A673 (cell line): ENCODE measurements around the gene TNKS1BP1. TPM values are rescaled to one million over a fixed set of nuclear protein-coding genes. Genes with fewer than 3 reads are reported as not detected.
"Not testable (repeated sequence)": the region's sequence is repeated elsewhere in the genome, so short reads cannot be mapped to it uniquely, and the experiment has no call there.

ENCODE experiments used
- BruUV-seq: library from RNA; stranded (reverse); fragments of 400-500 nt; replicated peaks from 2 replicates; lab custom pipeline; 2021; lab: Mats Ljungman, UMichigan
- CTCF ChIA-PET: fragments of 300-600 bp; sonication (Branson Sonifier 250); formaldehyde crosslinking; loops from one replicate; lab custom pipeline; 2022; ENCODE audit warnings: antibody characterized with exemption; lab: Charles Lee
- POLR2A ChIA-PET: fragments of 300-600 bp; sonication (Branson Sonifier 250); formaldehyde crosslinking; loops from one replicate; lab custom pipeline; 2022; ENCODE audit warnings: antibody characterized with exemption; ENCODE audit not compliant: low non-redundant PET; lab: Charles Lee
- DNase-seq: peaks from one replicate; pipeline ENCODE4 v3.0.0-alpha.2; 2015; ENCODE audit warnings: low spot score
- H3K27ac ChIP-seq: fragments of 200-600 bp; sonication (generic); 2 replicates; pipeline ENCODE4 v1.5.1; 2016; ENCODE audit warnings: mixed run types, low read depth, mild to moderate bottlenecking, mixed read lengths, antibody characterized with exemption, low read length; ENCODE audit not compliant: poor library complexity, severe bottlenecking
- H3K27me3 ChIP-seq: fragments of 200-600 bp; sonication (generic); replicated peaks from 2 replicates; pipeline ENCODE4 v1.6.1; 2017; ENCODE audit warnings: mixed run types, low read depth, mild to moderate bottlenecking, mixed read lengths, antibody characterized with exemption, low read length; ENCODE audit not compliant: insufficient read depth, poor library complexity
- H3K36me3 ChIP-seq: fragments of 200-600 bp; sonication (generic); 2 replicates; pipeline ENCODE4 v1.6.1; 2016; ENCODE audit warnings: mixed run types, mild to moderate bottlenecking, mixed read lengths, antibody characterized with exemption, low read length; ENCODE audit not compliant: insufficient read depth, poor library complexity, severe bottlenecking
- H3K4me1 ChIP-seq: fragments of 200-600 bp; sonication (generic); 2 replicates; pipeline ENCODE4 v1.6.1; 2017; ENCODE audit warnings: mixed run types, mild to moderate bottlenecking, mixed read lengths, antibody characterized with exemption, low read length; ENCODE audit not compliant: insufficient read depth, poor library complexity, severe bottlenecking
- H3K4me3 ChIP-seq: fragments of 200-600 bp; sonication (generic); 2 replicates; pipeline ENCODE4 v1.5.1; 2016; ENCODE audit warnings: low read depth, mixed run types, mild to moderate bottlenecking, mixed read lengths, low read length; ENCODE audit not compliant: poor library complexity, severe bottlenecking
- H3K9me3 ChIP-seq: fragments of 200-600 bp; sonication (generic); 2 replicates; pipeline ENCODE4 v1.6.1; 2016; ENCODE audit warnings: mixed run types, low read depth, mild to moderate bottlenecking, mixed read lengths, antibody characterized with exemption, low read length; ENCODE audit not compliant: poor library complexity, severe bottlenecking
- EZH2 ChIP-seq: fragments of 200-600 bp; sonication (generic); IDR thresholded peaks from 2 replicates; pipeline ENCODE4 v1.6.1; 2017; ENCODE audit warnings: borderline replicate concordance, low read depth, mild to moderate bottlenecking, mixed read lengths, antibody characterized with exemption, low read length; ENCODE audit not compliant: poor library complexity, severe bottlenecking
- intact Hi-C: fragments of 100-400 bp; cut with micrococcal nuclease; formaldehyde crosslinking; loops from one replicate; pipeline ENCODE4 v1.10.0; 2022; ENCODE audit not compliant: unreplicated experiment
- total RNA-seq: library from RNA; stranded (reverse); gene quantifications from 2 replicates; pipeline ENCODE4 v1.2.3, GENCODE V29; 2021
- TF ChIP-seq, protein P1 (sequence below): fragments of 300-800, 200-600 bp; sonication (generic); conservative IDR thresholded peaks from 2 replicates; pipeline ENCODE4 v1.5.1; 2017; ENCODE audit warnings: low read depth, mild to moderate bottlenecking, antibody characterized with exemption, low read length, moderate library complexity, mixed read lengths

Gene TNKS1BP1
- total RNA-seq, 1 experiment from 2014 or later = 80.4 TPM

DNA sequence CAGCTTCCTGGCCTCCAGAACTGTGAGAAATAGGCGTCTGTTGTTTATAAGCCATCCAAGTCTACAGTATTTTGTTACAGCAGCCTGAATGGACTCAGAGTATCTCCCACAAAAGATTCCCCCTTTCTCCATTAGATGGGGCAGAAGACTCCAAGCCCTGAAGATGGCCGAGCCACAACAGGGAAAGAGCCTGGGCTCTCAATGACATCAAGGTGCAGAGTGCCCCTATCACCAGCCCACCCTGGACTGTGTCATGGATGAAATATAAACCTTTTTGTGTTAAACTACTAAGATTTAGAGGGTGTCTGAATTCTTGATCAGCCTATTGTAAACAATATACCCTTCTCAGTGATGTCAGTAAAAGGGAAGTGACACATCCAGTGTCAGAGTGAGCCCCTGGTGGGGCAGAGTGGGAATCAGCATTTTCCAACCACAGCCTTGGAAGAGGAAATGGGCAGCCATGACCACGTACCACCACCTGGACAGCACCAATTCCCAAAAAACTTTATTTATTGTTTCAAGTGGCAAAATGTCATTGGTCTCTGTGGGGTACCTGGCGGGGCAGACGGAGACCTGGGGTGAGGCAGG lies 25.5 kb downstream of the TNKS1BP1 start:
- peaks cover 11% of the 10 kb centered on the region for H3K9me3 ChIP-seq
- no TSS peak for BruUV-seq
- DNase-seq = no peak
- H3K4me3 ChIP-seq = no peak overlapping the region
- CTCF ChIA-PET = no interaction called here
- intact Hi-C loops = no loop called here
- peaks cover 51% of the 10 kb centered on the region for H3K36me3 ChIP-seq
- peaks cover 10% of the 10 kb centered on the region for H3K4me1 ChIP-seq
- TF ChIP-seq, protein P1, sequence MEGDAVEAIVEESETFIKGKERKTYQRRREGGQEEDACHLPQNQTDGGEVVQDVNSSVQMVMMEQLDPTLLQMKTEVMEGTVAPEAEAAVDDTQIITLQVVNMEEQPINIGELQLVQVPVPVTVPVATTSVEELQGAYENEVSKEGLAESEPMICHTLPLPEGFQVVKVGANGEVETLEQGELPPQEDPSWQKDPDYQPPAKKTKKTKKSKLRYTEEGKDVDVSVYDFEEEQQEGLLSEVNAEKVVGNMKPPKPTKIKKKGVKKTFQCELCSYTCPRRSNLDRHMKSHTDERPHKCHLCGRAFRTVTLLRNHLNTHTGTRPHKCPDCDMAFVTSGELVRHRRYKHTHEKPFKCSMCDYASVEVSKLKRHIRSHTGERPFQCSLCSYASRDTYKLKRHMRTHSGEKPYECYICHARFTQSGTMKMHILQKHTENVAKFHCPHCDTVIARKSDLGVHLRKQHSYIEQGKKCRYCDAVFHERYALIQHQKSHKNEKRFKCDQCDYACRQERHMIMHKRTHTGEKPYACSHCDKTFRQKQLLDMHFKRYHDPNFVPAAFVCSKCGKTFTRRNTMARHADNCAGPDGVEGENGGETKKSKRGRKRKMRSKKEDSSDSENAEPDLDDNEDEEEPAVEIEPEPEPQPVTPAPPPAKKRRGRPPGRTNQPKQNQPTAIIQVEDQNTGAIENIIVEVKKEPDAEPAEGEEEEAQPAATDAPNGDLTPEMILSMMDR = no peak
- no peak for TF ChIP-seq EZH2
- no peaks in the 10 kb centered on the region for H3K27me3 ChIP-seq
- no peak overlapping the region for H3K27ac ChIP-seq
- POLR2A ChIA-PET = no interaction called here

DNA sequence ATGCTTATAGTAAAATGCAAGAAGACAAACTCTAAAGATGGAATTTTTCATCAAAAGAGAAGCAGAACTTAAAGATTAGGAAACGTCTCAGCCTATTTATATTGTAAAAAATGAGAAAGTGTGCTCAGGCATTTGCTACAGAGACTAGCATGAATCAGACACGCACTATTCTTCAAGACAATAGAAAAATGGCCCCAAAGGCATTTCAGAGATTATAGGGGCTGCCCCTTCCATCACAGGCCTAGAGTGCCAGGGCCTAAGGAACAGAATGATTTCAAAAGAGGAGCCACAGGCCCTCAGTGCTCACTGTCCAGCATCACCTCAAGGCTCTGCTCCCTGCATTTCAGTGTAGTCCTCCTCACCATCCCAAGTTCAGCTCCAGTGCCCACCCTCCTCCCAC lies 27.5 kb downstream of the TNKS1BP1 start:
- no peaks in the 10 kb centered on the region for H3K27me3 ChIP-seq
- no peak overlapping the region for H3K27ac ChIP-seq
- peaks cover 14% of the 10 kb centered on the region for H3K4me1 ChIP-seq
- POLR2A ChIA-PET = no interaction called here
- no peak for DNase-seq
- H3K36me3 ChIP-seq = peaks cover 44% of the 10 kb centered on the region
- TF ChIP-seq, protein P1 = no peak
- no peak for TF ChIP-seq EZH2
- peaks cover 11% of the 10 kb centered on the region for H3K9me3 ChIP-seq
- CTCF ChIA-PET = no interaction called here
- intact Hi-C loops = no loop called here
- BruUV-seq = no TSS peak
- H3K4me3 ChIP-seq = no peak overlapping the region

DNA sequence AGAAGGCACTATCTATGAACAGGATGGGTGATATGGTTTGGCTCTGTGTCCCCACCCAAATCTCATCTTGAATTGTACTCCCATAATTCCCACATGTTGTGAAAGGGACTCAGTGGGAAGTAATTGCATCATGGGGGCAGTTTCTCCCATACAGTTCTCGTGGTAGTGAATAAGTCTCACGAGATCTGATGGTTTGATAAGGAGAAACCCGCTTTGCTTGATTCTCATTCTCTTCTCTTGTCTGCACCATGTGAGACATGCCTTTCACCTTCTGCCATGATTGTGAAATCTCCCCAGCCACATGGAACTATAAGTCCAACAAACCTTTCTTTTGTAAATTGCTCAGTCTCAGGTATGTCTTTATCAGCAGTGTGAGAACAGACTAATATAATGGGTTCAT lies 28.5 kb downstream of the TNKS1BP1 start:
- intact Hi-C loops, CTCF ChIA-PET: not testable (repeated sequence)

More for the DNA sequence above, 28.5 kb downstream of the TNKS1BP1 start:
- H3K4me3 ChIP-seq, DNase-seq, H3K27ac ChIP-seq, BruUV-seq, POLR2A ChIA-PET, H3K27me3 ChIP-seq: not testable (repeated sequence)
- Histone ChIP-seq H3K36me3 (peaks cover 34% of the 10 kb centered on the region), H3K9me3 (peaks cover 11% of the 10 kb centered on the region), H3K4me1 (peaks cover 14% of the 10 kb centered on the region)
